ENCODE results near the gene FCGR3A.
"Not testable (repeated sequence)": the region's sequence is repeated elsewhere in the genome, so short reads cannot be mapped to it uniquely, and the experiment has no call there.

- TF ChIP-seq CTCF (IDR thresholded peaks at IDR 0.05); NFIC (IDR thresholded peaks at IDR 0.05; ENCODE audit: borderline replicate concordance); CHD2 (IDR thresholded peaks at IDR 0.05; ENCODE audit: low read length, partially characterized antibody): not testable (repeated sequence)
Measured at GRCh38 chr1:161547995-161548741, 1.4 kb downstream of the FCGR3A start.

Data from SK-N-SH (cell line).